Central memory CD8-positive, alpha-beta T cell (primary cell): ENCODE results near the gene KIFC3.
"Not testable (repeated sequence)": the region's sequence is repeated elsewhere in the genome, so short reads cannot be mapped to it uniquely, and the experiment has no call there.

Experiments
- ATAC-seq: fragments of 150-1000 bp; cut with Tn5 transposase; replicated peaks from 2 replicates; pipeline ENCODE4 v1.10.0; 2022; ENCODE audit warnings: mild to moderate bottlenecking, moderate FRiP score, moderate number of reproducible peaks; ENCODE audit not compliant: poor library complexity, severe bottlenecking; ENCODE audit errors: extremely low read depth
- DNase-seq, 2 donors: peaks; one replicate each; pipeline ENCODE4 v3.0.0; 2021; ENCODE audit warnings: low spot score in 2 of 2
- H3K27ac Mint-ChIP-seq: one replicate; pipeline ENCODE4 v1.8.0; 2022; ENCODE audit warnings: low read depth, mild to moderate bottlenecking, moderate library complexity, mixed read lengths
- H3K27me3 Mint-ChIP-seq: one replicate; pipeline ENCODE4 v1.8.0; 2022; ENCODE audit warnings: mixed read lengths
- H3K36me3 Mint-ChIP-seq: one replicate; pipeline ENCODE4 v1.8.0; 2022; ENCODE audit warnings: mild to moderate bottlenecking, moderate library complexity, mixed read lengths; ENCODE audit not compliant: insufficient read depth
- H3K4me1 Mint-ChIP-seq: one replicate; pipeline ENCODE4 v1.8.0; 2022; ENCODE audit warnings: mixed read lengths
- H3K4me3 Mint-ChIP-seq: one replicate; pipeline ENCODE4 v1.8.0; 2022; ENCODE audit warnings: mild to moderate bottlenecking, moderate library complexity, mixed read lengths
- H3K9me3 Mint-ChIP-seq: one replicate; pipeline ENCODE4 v1.8.0; 2022; ENCODE audit warnings: mixed read lengths

The KIFC3 gene

GRCh38 chr16:57802341-57803133 is at the start of gene KIFC3:
Gene KIFC3 (minus strand): TSS chr16:57802491. CDS start chr16:57798243, 4,248 bp downstream.
- ATAC-seq (peak; percentile 74), DNase-seq (peak; percentile 40 to 54)
- Mint-ChIP-seq H3K27ac (peak within 1 kb of the TSS; percentile 93), H3K36me3 (peaks cover 11% of the 10 kb centered on the region), H3K9me3 (no peaks in the 10 kb centered on the region), H3K4me1 (peaks cover 40% of the 10 kb centered on the region), H3K27me3 (no peaks in the 10 kb centered on the region), H3K4me3 (peak within 1 kb of the TSS; percentile 87)

- DNase-seq, result no peak
- peaks cover 18% of the 10 kb centered on the region for H3K27me3 Mint-ChIP-seq
- no peak for ATAC-seq
- H3K4me1 Mint-ChIP-seq, result peaks cover 12% of the 10 kb centered on the region
- no peak overlapping the region for H3K4me3 Mint-ChIP-seq
- H3K9me3 Mint-ChIP-seq, result no peaks in the 10 kb centered on the region
- no peak overlapping the region for H3K27ac Mint-ChIP-seq
- no peaks in the 10 kb centered on the region for H3K36me3 Mint-ChIP-seq
Measured at GRCh38 chr16:57848181-57848580, 45.9 kb upstream of the KIFC3 start.

GRCh38 chr16:57846931-57847330 is 44.6 kb upstream of the KIFC3 start:
- H3K4me3 Mint-ChIP-seq, H3K27me3 Mint-ChIP-seq, H3K36me3 Mint-ChIP-seq, DNase-seq, H3K9me3 Mint-ChIP-seq, H3K27ac Mint-ChIP-seq, ATAC-seq: not testable (repeated sequence)
- peaks cover 12% of the 10 kb centered on the region for H3K4me1 Mint-ChIP-seq

GRCh38 chr16:57846078-57846697 is 43.9 kb upstream of the KIFC3 start:
- no peaks in the 10 kb centered on the region for H3K36me3 Mint-ChIP-seq
- no peaks in the 10 kb centered on the region for H3K9me3 Mint-ChIP-seq
- H3K4me1 Mint-ChIP-seq, result peaks cover 12% of the 10 kb centered on the region
- DNase-seq (no peak), ATAC-seq (no peak)
- peaks cover under 1% of the 10 kb centered on the region for H3K27me3 Mint-ChIP-seq
- H3K27ac Mint-ChIP-seq, result no peak overlapping the region
- no peak overlapping the region for H3K4me3 Mint-ChIP-seq

- ATAC-seq, result no peak
- Mint-ChIP-seq H3K4me3 (no peak overlapping the region), H3K36me3 (no peaks in the 10 kb centered on the region), H3K9me3 (no peaks in the 10 kb centered on the region), H3K4me1 (peaks cover 12% of the 10 kb centered on the region), H3K27ac (no peak overlapping the region), H3K27me3 (no peaks in the 10 kb centered on the region)
- DNase-seq, result no peak
Measured at GRCh38 chr16:57845115-57845514, 42.8 kb upstream of the KIFC3 start.

GRCh38 chr16:57844416-57845030 is 42.2 kb upstream of the KIFC3 start:
- Mint-ChIP-seq H3K9me3 (no peaks in the 10 kb centered on the region), H3K27ac (no peak overlapping the region), H3K36me3 (no peaks in the 10 kb centered on the region), H3K4me1 (peaks cover 12% of the 10 kb centered on the region), H3K27me3 (no peaks in the 10 kb centered on the region), H3K4me3 (no peak overlapping the region)
- DNase-seq (no peak), ATAC-seq (no peak)

GRCh38 chr16:57843400-57843799 is 41.1 kb upstream of the KIFC3 start:
- no peak overlapping the region for H3K27ac Mint-ChIP-seq
- H3K9me3 Mint-ChIP-seq, result no peaks in the 10 kb centered on the region
- H3K27me3 Mint-ChIP-seq, result no peaks in the 10 kb centered on the region
- no peak overlapping the region for H3K4me3 Mint-ChIP-seq
- DNase-seq (no peak), ATAC-seq (no peak)
- H3K36me3 Mint-ChIP-seq, result no peaks in the 10 kb centered on the region
- peaks cover 12% of the 10 kb centered on the region for H3K4me1 Mint-ChIP-seq

- DNase-seq (no peak), ATAC-seq (no peak)
- Mint-ChIP-seq H3K27me3 (no peaks in the 10 kb centered on the region), H3K4me1 (peaks cover 12% of the 10 kb centered on the region), H3K9me3 (no peaks in the 10 kb centered on the region), H3K27ac (no peak overlapping the region), H3K36me3 (no peaks in the 10 kb centered on the region), H3K4me3 (no peak overlapping the region)
Measured at GRCh38 chr16:57842601-57843000, 40.3 kb upstream of the KIFC3 start.

- H3K4me1 Mint-ChIP-seq, result no peaks in the 10 kb centered on the region
- DNase-seq (no peak), ATAC-seq (no peak)
- no peaks in the 10 kb centered on the region for H3K36me3 Mint-ChIP-seq
- H3K27me3 Mint-ChIP-seq, result no peaks in the 10 kb centered on the region
- no peaks in the 10 kb centered on the region for H3K9me3 Mint-ChIP-seq
- no peak overlapping the region for H3K27ac Mint-ChIP-seq
- no peak overlapping the region for H3K4me3 Mint-ChIP-seq
Measured at GRCh38 chr16:57840833-57841232, 38.5 kb upstream of the KIFC3 start.

GRCh38 chr16:57838161-57838560 is 35.9 kb upstream of the KIFC3 start:
- Mint-ChIP-seq H3K4me1 (no peaks in the 10 kb centered on the region), H3K9me3 (no peaks in the 10 kb centered on the region), H3K27ac (no peak overlapping the region), H3K27me3 (peaks cover 5% of the 10 kb centered on the region), H3K36me3 (no peaks in the 10 kb centered on the region), H3K4me3 (no peak overlapping the region)
- DNase-seq (no peak), ATAC-seq (no peak)

- Mint-ChIP-seq H3K36me3 (no peaks in the 10 kb centered on the region), H3K9me3 (no peaks in the 10 kb centered on the region), H3K27me3 (peaks cover 10% of the 10 kb centered on the region), H3K4me1 (no peaks in the 10 kb centered on the region), H3K27ac (peak overlapping the region; percentile 85), H3K4me3 (no peak overlapping the region)
- ATAC-seq, result no peak
- DNase-seq, result no peak
Measured at GRCh38 chr16:57837305-57838125, 35.2 kb upstream of the KIFC3 start.

- H3K27me3 Mint-ChIP-seq, result not testable (repeated sequence)
Measured at GRCh38 chr16:57835439-57835838, 33.1 kb upstream of the KIFC3 start.

More at GRCh38 chr16:57835439-57835838, 33.1 kb upstream of the KIFC3 start:
- not testable (repeated sequence) for DNase-seq, H3K27ac Mint-ChIP-seq, H3K36me3 Mint-ChIP-seq, H3K4me3 Mint-ChIP-seq, H3K9me3 Mint-ChIP-seq, H3K4me1 Mint-ChIP-seq, ATAC-seq
